PFSK-1 (cell line): Measurements from ENCODE around the gene ANKS1B.

Experiments used
- POLR2AphosphoS5 ChIP-seq: IDR thresholded peaks from 2 replicates; pipeline ENCODE4 v1.6.1; 2012; ENCODE audit warnings: low read depth, mild to moderate bottlenecking, control low read depth, low read length, moderate library complexity
- REST ChIP-seq, 2 experiments: IDR thresholded peaks; 2 replicates each; pipeline versions ENCODE4 v1.6.1 to v1.8.0; 2011 to 2012; ENCODE audit warnings: low read depth in 2 of 2, low read length in 2 of 2, control low read depth in 1 of 2, inconsistent platforms in 1 of 2, mild to moderate bottlenecking in 1 of 2, moderate library complexity in 1 of 2; ENCODE audit not compliant: insufficient read depth in 1 of 2
- TAF1 ChIP-seq: IDR thresholded peaks from 2 replicates; pipeline ENCODE4 v1.6.1; 2012; ENCODE audit warnings: low read length, control low read depth, borderline replicate concordance; ENCODE audit not compliant: insufficient read depth

- TF ChIP-seq POLR2AphosphoS5, result no peak
- TF ChIP-seq TAF1, result no peak
- no peak for TF ChIP-seq REST (IDR thresholded peaks at IDR 0.05; ENCODE audit: insufficient read depth in 1 of 2, low read depth in 2 of 2, low read length in 2 of 2)
Measured at GRCh38 chr12:99352269-99352668, 632.5 kb downstream of the ANKS1B start.
